H9 (cell line): ENCODE data around the gene COL4A6. TPM values are rescaled to one million over a fixed set of nuclear protein-coding genes. Genes with fewer than 3 reads are reported as not detected.

ENCODE experiments used
- DNase-seq: peaks from one replicate; pipeline ENCODE4 v3.0.0-alpha.2; 2017
- H2AFZ ChIP-seq: one replicate; pipeline ENCODE4 v1.6.1; 2013; ENCODE audit warnings: mild to moderate bottlenecking, low read length, control low read depth, moderate library complexity
- H2AK5ac ChIP-seq: 2 replicates; pipeline ENCODE4 v1.6.1; 2013; ENCODE audit warnings: low read length, control low read depth, mixed read lengths; ENCODE audit not compliant: insufficient read length
- H2BK120ac ChIP-seq: one replicate; pipeline ENCODE4 v1.6.1; 2013; ENCODE audit warnings: low read depth, mild to moderate bottlenecking, low read length, control low read depth, inconsistent platforms; ENCODE audit not compliant: poor library complexity, severe bottlenecking
- H2BK12ac ChIP-seq: 2 replicates; pipeline ENCODE4 v1.6.1; 2013; ENCODE audit warnings: low read length, control low read depth, mixed read lengths, low read depth; ENCODE audit not compliant: insufficient read length
- H2BK15ac ChIP-seq: 2 replicates; pipeline ENCODE4 v1.6.1; 2013; ENCODE audit warnings: low read depth, low read length, control low read depth
- H2BK20ac ChIP-seq: one replicate; pipeline ENCODE4 v1.6.1; 2013; ENCODE audit warnings: low read depth, mild to moderate bottlenecking, low read length, control low read depth, inconsistent platforms; ENCODE audit not compliant: poor library complexity, severe bottlenecking
- H2BK5ac ChIP-seq: 2 replicates; pipeline ENCODE4 v1.6.1; 2013; ENCODE audit warnings: low read length, control low read depth, mixed read lengths; ENCODE audit not compliant: insufficient read length
- H3K14ac ChIP-seq: 2 replicates; pipeline ENCODE4 v1.6.1; 2013; ENCODE audit warnings: low read length, control low read depth; ENCODE audit not compliant: insufficient read depth
- H3K18ac ChIP-seq: 2 replicates; pipeline ENCODE4 v1.6.1; 2013; ENCODE audit warnings: low read depth, mild to moderate bottlenecking, mixed read lengths, low read length, control low read depth; ENCODE audit not compliant: insufficient read length
- H3K23ac ChIP-seq: 2 replicates; pipeline ENCODE4 v1.6.1; 2013; ENCODE audit warnings: low read length, control low read depth, mixed read lengths, low read depth; ENCODE audit not compliant: insufficient read length
- H3K23me2 ChIP-seq: 2 replicates; pipeline ENCODE4 v1.6.1; 2013; ENCODE audit warnings: low read depth, mild to moderate bottlenecking, mixed read lengths, low read length, control low read depth; ENCODE audit not compliant: insufficient read length, poor library complexity, severe bottlenecking
- H3K27ac ChIP-seq: 2 replicates; pipeline ENCODE4 v1.5.1; 2013; ENCODE audit warnings: low read length, control low read depth, mixed read lengths, low read depth; ENCODE audit not compliant: insufficient read length
- H3K27me3 ChIP-seq: 2 replicates; pipeline ENCODE4 v1.6.1; 2013; ENCODE audit warnings: low read length, control low read depth, inconsistent platforms; ENCODE audit not compliant: insufficient read depth
- H3K4ac ChIP-seq: 2 replicates; pipeline ENCODE4 v1.6.1; 2013; ENCODE audit warnings: low read depth, mild to moderate bottlenecking, control low read depth, inconsistent platforms, low read length, moderate library complexity
- H3K4me1 ChIP-seq: 2 replicates; pipeline ENCODE4 v1.6.1; 2013; ENCODE audit warnings: low read length, control low read depth, inconsistent platforms; ENCODE audit not compliant: insufficient read depth
- H3K4me2 ChIP-seq: 2 replicates; pipeline ENCODE4 v1.6.1; 2013; ENCODE audit warnings: low read length, control low read depth, mixed read lengths; ENCODE audit not compliant: insufficient read length, insufficient read depth
- H3K56ac ChIP-seq: 2 replicates; pipeline ENCODE4 v1.6.1; 2013; ENCODE audit warnings: low read depth, mild to moderate bottlenecking, mixed read lengths, low read length, control low read depth; ENCODE audit not compliant: insufficient read length
- H3K79me1 ChIP-seq: 2 replicates; pipeline ENCODE4 v1.6.1; 2013; ENCODE audit warnings: low read depth, mild to moderate bottlenecking, moderate library complexity, low read length, control low read depth, inconsistent platforms; ENCODE audit not compliant: insufficient read depth, poor library complexity, severe bottlenecking
- H3K79me2 ChIP-seq: 2 replicates; pipeline ENCODE4 v1.6.1; 2013; ENCODE audit warnings: low read length, control low read depth, inconsistent platforms; ENCODE audit not compliant: insufficient read depth
- H3K9ac ChIP-seq: 2 replicates; pipeline ENCODE4 v1.6.1; 2013; ENCODE audit warnings: low read length, control low read depth, mixed read lengths; ENCODE audit not compliant: insufficient read length; ENCODE audit errors: extremely low read depth
- H3K9me3 ChIP-seq: one replicate; pipeline ENCODE4 v1.6.1; 2013; ENCODE audit warnings: low read depth, low read length, inconsistent platforms; ENCODE audit not compliant: control insufficient read depth
- H3T11ph ChIP-seq: one replicate; pipeline ENCODE4 v1.6.1; 2013; ENCODE audit warnings: mild to moderate bottlenecking, low read length, control low read depth, inconsistent platforms
- H4K20me1 ChIP-seq: one replicate; pipeline ENCODE4 v1.6.1; 2013; ENCODE audit not compliant: control insufficient read depth, insufficient read length, insufficient read depth
- H4K5ac ChIP-seq: 2 replicates; pipeline ENCODE4 v1.6.1; 2013; ENCODE audit warnings: low read depth, mild to moderate bottlenecking, mixed read lengths, low read length, control low read depth; ENCODE audit not compliant: insufficient read length
- H4K8ac ChIP-seq: replicated peaks from 2 replicates; pipeline ENCODE4 v1.6.1; 2013; ENCODE audit warnings: low read length, control low read depth, mixed read lengths, low read depth; ENCODE audit not compliant: insufficient read length
- H4K91ac ChIP-seq: 2 replicates; pipeline ENCODE4 v1.6.1; 2013; ENCODE audit warnings: low read depth, mild to moderate bottlenecking, moderate library complexity, mixed read lengths, low read length, control low read depth; ENCODE audit not compliant: insufficient read length
- H3K27ac Mint-ChIP-seq, 3 experiments: 2 replicates in 2 of 3; 3 replicates in 1 of 3; pipeline ENCODE4 v1.8.0; 2020 to 2021; ENCODE audit warnings: mixed read lengths in 3 of 3, mild to moderate bottlenecking in 1 of 3, moderate library complexity in 1 of 3
- H3K27me3 Mint-ChIP-seq: 2 replicates; pipeline ENCODE4 v1.8.0; 2021; ENCODE audit warnings: low read depth, mild to moderate bottlenecking, moderate library complexity, mixed read lengths
- H3K36me3 Mint-ChIP-seq, 3 experiments: 2 replicates in 2 of 3; 3 replicates in 1 of 3; pipeline ENCODE4 v1.8.0; 2020 to 2021; ENCODE audit warnings: low read depth in 3 of 3, mixed read lengths in 3 of 3; ENCODE audit not compliant: insufficient read depth in 1 of 3
- H3K4me1 Mint-ChIP-seq, 2 experiments: 2 replicates each; pipeline ENCODE4 v1.8.0; 2020; ENCODE audit warnings: mixed read lengths in 2 of 2
- H3K4me3 Mint-ChIP-seq, 2 experiments: 2 replicates in 1 of 2; 3 replicates in 1 of 2; pipeline ENCODE4 v1.8.0; 2020 to 2021; ENCODE audit warnings: mild to moderate bottlenecking in 2 of 2, mixed read lengths in 2 of 2, moderate library complexity in 1 of 2
- H3K9me3 Mint-ChIP-seq, 2 experiments: 2 replicates in 1 of 2; 3 replicates in 1 of 2; pipeline ENCODE4 v1.8.0; 2020; ENCODE audit warnings: mild to moderate bottlenecking in 2 of 2, mixed read lengths in 2 of 2, moderate library complexity in 1 of 2
- CTCF ChIP-seq: fragments of 200-600 bp; sonication (generic); conservative IDR thresholded peaks from 3 replicates; pipeline ENCODE4 v1.8.0; 2021; ENCODE audit warnings: antibody characterized with exemption, mild to moderate bottlenecking
- WGBS: extraction: QIAGEN DNeasy Blood & Tissue Kit; methylation state at CpG from one replicate; pipeline ENCODE4 v1.1.7; 2013; ENCODE audit warnings: missing lambda C conversion rate, low lambda C conversion rate, mixed read lengths; ENCODE audit not compliant: insufficient read length; ENCODE audit errors: extremely low coverage; 5-methylcytosine and 5-hydroxymethylcytosine counted together
- total RNA-seq: library from RNA; stranded (reverse); gene quantifications from 2 replicates; pipeline ENCODE4 v1.2.1, GENCODE V29; 2021

The COL4A6 gene
- total RNA-seq, 1 experiment from 2014 or later: 16.7 TPM

GRCh38 chrX:108362026-108362425 lies 76.2 kb downstream of the COL4A6 start:
- Histone ChIP-seq H2AFZ (no peak overlapping the region), H3K56ac (no peak overlapping the region), H3K14ac (no peak overlapping the region), H3K4me2 (no peak overlapping the region), H3K79me2 (no peaks in the 10 kb centered on the region), H3K27me3 (no peaks in the 10 kb centered on the region), H3K4me1 (peaks cover 5% of the 10 kb centered on the region; the same call in 1 of the 2 replicates), H4K5ac (no peak overlapping the region), H3K27ac (no peak overlapping the region), H4K20me1 (no peaks in the 10 kb centered on the region), H4K91ac (no peak overlapping the region), H3K18ac (no peak overlapping the region), H2BK12ac (no peak overlapping the region), H3K23ac (no peak overlapping the region), H2BK15ac (no peak overlapping the region), H3T11ph (no peak overlapping the region), H3K4ac (no peak overlapping the region), H2BK120ac (no peak overlapping the region), H2BK20ac (no peak overlapping the region), H3K9me3 (no peaks in the 10 kb centered on the region), H3K23me2 (no peaks in the 10 kb centered on the region), H2BK5ac (no peak overlapping the region), H2AK5ac (no peak overlapping the region), H3K9ac (no peak overlapping the region), H4K8ac (no peak overlapping the region), H3K79me1 (no peaks in the 10 kb centered on the region)
- no CpG with 5 or more reads among the region's 1 CpG for WGBS
- DNase-seq: no peak
- Mint-ChIP-seq H3K36me3 (peaks cover 0 to 4% (median 0%) of the 10 kb centered on the region in 3 experiments; a peak in 2 of 7 replicates), H3K4me3 (no peak overlapping the region), H3K9me3 (no peaks in the 10 kb centered on the region), H3K27ac (no peak overlapping the region), H3K27me3 (no peaks in the 10 kb centered on the region), H3K4me1 (peaks cover 22 to 26% of the 10 kb centered on the region in 2 experiments)
- TF ChIP-seq CTCF: no peak
